NCI-H460 (cell line): ENCODE data around the gene DAB1. TPM values are rescaled to one million over a fixed set of nuclear protein-coding genes. Genes with fewer than 3 reads are reported as not detected.
"Not testable (repeated sequence)": the region's sequence is repeated elsewhere in the genome, so short reads cannot be mapped to it uniquely, and the experiment has no call there.

ENCODE experiments used
- DNase-seq: peaks from one replicate; pipeline ENCODE4 v3.0.0-alpha.2; 2016; ENCODE audit warnings: low read depth; ENCODE audit errors: extremely low read depth
- total RNA-seq: library from RNA; depleted of rRNA; stranded (reverse); fragments of >200 nt; shearing (Covaris generic); gene quantifications from 2 replicates; pipeline ENCODE4 v1.2.3, GENCODE V29; 2014

DAB1 gene
- total RNA-seq, 1 experiment from 2014 or later = 0.45 TPM

GRCh38 chr1:57093122-57093521, 330.7 kb downstream of the DAB1 start:
- no peak for DNase-seq

- DNase-seq = no peak
These were observed 332.2 kb downstream of the DAB1 start for GRCh38 chr1:57091642-57092041.

GRCh38 chr1:57089855-57090254, 334.0 kb downstream of the DAB1 start:
- no peak for DNase-seq

DNA sequence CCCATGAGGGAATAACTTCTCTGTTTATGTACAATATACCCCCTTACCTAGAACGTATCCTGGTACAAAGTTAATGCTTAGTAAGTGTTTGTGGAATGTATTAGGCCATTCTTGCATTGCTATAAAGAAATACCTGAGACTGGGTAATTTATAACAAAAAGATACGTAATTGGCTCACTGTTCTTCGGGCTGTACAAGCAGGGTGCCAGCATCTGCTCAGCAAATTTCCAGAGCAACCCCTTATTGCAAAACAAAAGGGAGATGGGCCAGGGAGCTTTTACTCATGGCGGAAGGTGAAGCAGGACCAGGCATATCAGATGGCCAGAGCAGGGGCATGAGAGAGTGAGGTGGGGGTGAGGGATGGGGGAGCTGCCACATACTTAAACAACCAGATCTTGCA, 334.6 kb downstream of the DAB1 start:
- no peak for DNase-seq

DNA sequence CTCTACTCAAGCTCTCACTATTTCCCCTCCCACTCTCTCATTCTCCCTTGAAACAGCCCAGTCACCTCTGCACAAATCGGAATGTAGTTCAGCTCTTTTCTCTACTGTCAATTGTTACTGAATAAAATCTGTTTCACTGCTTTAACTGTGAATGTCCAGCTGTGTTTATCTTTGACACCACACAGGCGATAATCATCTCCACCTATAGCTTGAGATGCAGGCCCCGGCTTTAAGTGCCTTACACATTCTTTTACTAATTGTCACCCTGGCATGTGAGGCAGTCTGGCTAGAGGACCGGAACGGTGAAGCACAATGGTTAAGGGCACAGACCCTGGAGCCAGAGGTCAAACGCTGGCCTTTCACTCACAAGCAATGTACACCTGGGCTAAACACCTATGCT, 335.2 kb downstream of the DAB1 start:
- DNase-seq = no peak

DNA sequence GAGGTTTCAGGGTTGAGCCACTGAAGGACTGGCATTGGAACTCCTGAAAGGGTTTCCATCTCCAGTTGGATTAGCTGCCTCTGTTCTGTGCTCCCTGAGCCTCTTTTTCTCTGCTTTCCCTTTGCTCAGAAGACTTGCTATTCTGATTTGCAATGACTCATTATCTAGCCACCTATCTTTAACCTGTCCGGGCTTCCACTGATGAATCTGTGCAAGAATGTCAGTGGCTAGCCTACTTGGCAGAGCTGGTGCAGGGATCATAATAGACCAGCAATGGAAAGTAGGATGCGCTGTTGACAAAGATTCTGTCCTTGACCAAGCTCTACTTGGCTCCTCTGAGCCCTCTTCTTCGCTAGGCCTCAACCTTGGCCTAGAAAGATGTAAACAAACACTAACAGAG, 336.2 kb downstream of the DAB1 start:
- not testable (repeated sequence) for DNase-seq

DNA sequence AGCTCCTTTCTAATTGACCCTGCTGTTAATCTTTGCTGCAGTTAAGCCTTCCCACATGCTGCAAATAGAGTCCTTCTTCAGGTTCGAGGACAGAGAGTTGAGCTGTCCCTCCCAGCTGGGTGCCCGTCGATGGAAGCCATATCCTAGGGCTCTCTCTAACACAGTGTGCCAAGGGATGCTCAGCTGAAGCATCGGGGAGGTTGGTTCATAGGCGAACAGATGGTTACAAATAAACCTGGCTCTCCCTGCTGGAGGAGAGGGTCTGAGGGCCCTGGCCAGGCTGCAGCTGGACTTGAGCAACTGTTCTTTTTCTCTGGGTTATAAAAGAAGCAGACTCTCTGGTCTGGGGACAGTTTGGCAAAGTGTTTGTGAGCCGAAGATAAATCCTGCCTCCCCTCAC, 337.7 kb downstream of the DAB1 start:
- DNase-seq = no peak

- DNase-seq = no peak
These were observed 339.2 kb downstream of the DAB1 start for GRCh38 chr1:57084701-57085100.

DNA sequence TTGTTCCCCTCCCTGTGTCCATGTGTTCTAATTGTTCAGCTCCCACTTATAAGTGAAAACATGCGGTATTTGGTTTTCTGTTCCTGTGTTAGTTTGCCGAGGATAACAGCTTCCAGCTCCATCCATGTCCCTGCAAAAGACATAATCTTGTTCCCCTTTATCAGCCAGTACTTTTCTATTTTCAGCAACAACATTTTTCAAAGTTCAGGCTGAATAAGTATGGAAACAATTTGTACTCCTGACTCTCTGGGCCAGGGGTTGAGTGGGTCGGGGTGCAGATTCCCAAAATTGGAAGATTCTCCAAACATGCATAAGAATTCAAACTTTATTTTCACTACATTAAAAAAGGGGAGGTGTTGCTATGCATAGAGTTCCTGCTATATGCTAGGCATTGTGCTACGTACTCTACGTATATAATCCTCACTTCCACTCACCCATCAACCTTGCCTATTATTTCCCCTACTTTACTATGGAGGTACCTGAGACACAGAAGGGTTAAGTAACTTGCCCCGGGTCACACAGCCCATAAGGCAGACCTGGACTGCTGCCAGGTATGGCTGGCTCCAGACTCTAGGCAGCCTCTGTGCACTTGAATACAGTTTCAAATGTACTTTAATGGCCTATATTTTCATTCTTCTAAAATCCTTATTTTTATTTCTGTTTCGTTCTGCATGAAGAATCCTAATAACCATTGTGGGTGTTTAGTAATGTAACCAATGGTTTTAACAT, 341.0 kb downstream of the DAB1 start:
- DNase-seq = no peak

GRCh38 chr1:57079454-57080157, 344.3 kb downstream of the DAB1 start:
- no peak for DNase-seq

GRCh38 chr1:57072401-57073110, 351.3 kb downstream of the DAB1 start:
- no peak for DNase-seq

GRCh38 chr1:57067863-57068262, 356.0 kb downstream of the DAB1 start:
- DNase-seq = no peak

- no peak for DNase-seq
These were observed 356.8 kb downstream of the DAB1 start for GRCh38 chr1:57066980-57067610.

DNA sequence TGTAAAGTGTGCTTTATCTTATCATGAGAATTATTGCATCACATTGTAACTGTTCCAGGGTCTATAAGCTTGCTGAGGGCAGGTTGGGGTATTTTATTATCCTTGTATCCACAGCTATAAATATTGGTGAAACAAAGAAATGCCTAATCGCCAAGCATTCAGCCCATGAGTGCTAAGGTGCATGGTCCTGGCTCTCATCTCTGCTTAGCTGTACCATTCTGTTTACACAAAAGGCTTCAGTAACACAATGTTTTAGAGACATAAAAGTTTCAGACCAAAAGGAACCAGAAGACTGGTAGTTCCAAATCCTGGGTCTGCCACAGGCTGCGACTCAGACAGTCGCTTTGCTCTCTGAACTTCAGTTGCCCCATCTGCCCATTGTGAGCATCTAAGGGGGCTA, 358.4 kb downstream of the DAB1 start:
- no peak for DNase-seq

DNA sequence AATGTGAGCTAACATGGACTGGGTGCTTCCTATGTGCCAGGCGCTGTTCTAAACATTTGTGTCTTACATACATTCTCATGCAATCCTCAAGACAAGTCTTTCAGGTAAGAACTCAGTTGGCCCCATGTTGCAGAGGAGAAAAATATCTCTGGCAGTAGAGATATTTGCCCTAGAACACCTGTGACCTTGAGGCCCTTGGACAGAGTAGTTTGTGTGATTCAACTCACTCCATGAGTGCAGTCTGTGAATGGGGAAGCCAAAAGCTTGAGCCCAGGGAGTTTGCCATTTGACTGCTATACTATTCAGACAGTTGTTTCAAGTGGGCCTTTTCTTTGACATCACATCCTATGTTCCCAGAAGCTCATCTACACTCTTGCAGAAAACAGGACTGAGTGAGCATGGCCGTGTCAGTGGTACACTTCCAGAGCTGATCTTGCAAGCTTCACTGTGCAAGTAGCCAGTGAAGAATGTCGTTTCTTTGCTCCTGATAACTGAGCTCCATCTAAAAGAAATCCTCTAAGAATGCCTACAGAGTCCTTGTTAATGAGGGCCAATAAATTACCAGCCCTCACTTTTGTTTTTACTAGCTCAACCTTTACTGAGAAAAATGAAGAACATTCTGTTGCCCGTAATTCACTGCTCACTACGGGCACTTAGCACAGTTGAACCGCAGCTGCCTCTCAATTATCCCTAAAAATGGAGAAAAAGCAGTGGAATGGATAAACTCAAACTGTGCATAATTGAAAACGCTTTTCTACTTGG, 359.3 kb downstream of the DAB1 start:
- DNase-seq = no peak

DNA sequence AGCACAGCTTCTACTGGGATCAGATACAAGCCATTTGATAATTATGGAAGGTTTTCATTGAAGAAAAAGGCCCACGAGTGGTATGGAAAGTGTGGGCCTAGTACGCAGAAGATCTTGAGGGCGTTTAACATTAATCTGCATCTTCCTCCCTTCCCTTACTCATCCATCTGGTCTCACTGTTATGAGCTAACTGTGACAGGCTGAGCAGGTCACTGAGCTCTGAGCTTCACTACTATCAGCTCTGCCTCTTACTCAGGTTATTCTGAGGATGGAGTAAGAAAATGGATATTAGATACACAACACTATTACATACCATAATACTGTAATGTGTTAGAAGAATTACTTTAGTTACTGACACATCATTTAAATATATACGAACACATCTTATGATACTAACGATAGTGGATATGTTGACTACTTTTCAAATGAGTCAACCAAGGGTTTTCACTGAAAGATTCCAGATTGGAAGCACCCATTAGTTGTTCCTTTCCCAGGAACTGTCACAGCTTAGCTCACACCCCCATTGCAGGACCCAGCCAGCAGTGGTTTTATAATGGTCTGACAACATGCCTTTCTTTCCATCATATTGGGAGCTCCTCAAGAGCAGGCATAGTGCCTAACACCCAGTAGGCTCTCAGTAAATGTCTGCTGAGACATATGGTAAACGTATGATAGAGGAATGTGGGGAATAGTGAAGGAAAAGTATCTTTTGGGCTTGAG, 360.3 kb downstream of the DAB1 start:
- DNase-seq = no peak

GRCh38 chr1:57061369-57061768, 362.5 kb downstream of the DAB1 start:
- DNase-seq = no peak

DNA sequence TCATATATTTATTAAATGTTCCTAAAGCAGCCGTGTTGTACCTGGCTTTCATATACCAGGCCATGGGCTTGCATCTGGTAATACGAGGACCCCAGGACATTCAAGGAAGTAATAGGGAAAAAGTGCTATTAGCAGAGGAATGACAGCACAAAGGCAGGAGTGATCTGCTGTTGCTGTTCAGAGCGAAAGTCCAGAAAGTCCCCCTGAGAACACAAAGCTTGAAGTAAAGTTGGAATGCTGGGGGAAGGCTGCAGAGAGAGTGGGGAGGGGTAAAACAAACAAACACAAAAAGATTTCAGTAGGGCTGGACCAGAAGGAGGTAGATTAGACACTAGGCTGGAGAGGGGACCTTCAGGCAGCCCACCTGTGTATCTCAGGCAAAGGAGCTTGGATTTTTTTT, 363.4 kb downstream of the DAB1 start:
- no peak for DNase-seq

DNA sequence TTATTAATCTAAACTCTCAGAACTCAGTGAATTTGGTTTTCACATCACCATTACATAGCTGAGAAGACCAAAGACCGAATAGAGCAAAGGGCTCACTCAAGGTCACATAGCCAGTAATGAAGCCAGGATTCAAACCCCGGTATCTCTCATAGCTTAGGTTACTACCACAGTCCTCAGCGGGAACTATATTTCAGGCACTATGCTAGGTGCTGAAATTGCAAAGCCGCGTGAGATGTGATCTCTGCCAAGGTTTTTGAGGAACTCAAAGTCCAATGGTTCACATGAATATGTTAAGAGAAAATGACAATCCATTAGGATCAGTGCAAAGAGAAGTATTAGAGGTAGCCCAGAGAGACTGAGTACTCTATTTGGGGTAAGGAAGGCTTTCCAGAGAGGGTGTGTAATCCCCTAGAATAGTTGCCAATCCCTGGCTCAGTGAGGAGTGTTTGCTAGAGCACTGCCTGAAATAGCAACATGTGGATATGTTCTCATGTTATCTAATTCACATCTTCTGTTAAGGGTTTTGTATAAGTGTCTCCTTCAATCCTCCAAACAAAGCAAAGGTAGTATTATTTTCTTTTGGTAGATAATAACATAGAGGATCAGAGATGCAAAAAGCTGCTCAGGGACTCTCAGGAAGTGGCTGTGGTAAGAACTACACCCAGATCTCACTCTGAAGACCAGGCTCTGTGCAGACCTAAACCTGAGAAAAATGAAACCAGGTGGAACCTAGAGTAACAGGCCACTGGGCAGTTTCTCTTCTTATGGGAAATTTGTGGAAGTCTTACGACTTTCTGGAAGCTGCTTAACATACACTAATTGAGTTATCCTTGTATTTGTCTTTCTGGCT, 365.0 kb downstream of the DAB1 start:
- DNase-seq = no peak
